Measurements from ENCODE around the gene SETBP1.

DNA sequence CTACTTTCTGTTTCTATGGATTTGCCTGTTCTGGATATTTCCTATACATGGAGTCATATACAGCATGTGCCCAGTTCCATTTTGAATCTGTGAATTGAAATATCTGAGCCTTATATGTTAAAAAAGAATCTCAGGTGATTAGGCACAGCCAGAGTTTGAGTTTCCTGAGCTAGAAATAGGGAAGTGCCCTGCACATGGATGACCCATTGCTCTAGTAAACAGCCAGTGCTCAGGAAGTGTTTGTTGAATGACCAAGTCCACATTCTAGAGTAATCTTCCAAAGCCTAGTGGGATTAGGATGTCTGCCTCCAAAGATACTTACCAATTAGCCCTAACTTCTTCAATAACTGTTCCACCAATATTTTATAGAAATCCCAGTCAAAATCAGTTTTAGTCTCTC is 165.8 kb downstream of the SETBP1 start:
- TF ChIP-seq, protein P1, sequence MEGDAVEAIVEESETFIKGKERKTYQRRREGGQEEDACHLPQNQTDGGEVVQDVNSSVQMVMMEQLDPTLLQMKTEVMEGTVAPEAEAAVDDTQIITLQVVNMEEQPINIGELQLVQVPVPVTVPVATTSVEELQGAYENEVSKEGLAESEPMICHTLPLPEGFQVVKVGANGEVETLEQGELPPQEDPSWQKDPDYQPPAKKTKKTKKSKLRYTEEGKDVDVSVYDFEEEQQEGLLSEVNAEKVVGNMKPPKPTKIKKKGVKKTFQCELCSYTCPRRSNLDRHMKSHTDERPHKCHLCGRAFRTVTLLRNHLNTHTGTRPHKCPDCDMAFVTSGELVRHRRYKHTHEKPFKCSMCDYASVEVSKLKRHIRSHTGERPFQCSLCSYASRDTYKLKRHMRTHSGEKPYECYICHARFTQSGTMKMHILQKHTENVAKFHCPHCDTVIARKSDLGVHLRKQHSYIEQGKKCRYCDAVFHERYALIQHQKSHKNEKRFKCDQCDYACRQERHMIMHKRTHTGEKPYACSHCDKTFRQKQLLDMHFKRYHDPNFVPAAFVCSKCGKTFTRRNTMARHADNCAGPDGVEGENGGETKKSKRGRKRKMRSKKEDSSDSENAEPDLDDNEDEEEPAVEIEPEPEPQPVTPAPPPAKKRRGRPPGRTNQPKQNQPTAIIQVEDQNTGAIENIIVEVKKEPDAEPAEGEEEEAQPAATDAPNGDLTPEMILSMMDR (IDR thresholded peaks at IDR 0.05): no peak
- TF ChIP-seq POLR2A (IDR thresholded peaks at IDR 0.05) (no peak), EP300 (IDR thresholded peaks at IDR 0.05) (no peak), POLR2AphosphoS5 (IDR thresholded peaks at IDR 0.05) (no peak)

All from stomach (tissue), 4 donors.